ENCODE results near the gene POLL.
A peak's percentile ranks its signal among the peaks of the same experiment; 100 is the strongest.

Gene POLL

GRCh38 chr10:101545898-101546297, 42.2 kb downstream of the POLL start:
- no peak for DNase-seq (ENCODE audit: low read depth)
- H3K4me3 ChIP-seq (ENCODE audit: control insufficient read depth, low read depth, low read length) = no peak overlapping the region
- no peak for TF ChIP-seq CTCF (conservative IDR thresholded peaks at IDR 0.05; ENCODE audit: control insufficient read depth, insufficient read depth, low read depth, low read length)

- no peak for DNase-seq (ENCODE audit: low read depth)
- H3K4me3 ChIP-seq (ENCODE audit: control insufficient read depth, low read depth, low read length) = no peak overlapping the region
- no peak for TF ChIP-seq CTCF (conservative IDR thresholded peaks at IDR 0.05; ENCODE audit: control insufficient read depth, insufficient read depth, low read depth, low read length)
These were observed 49.6 kb downstream of the POLL start for GRCh38 chr10:101538446-101538845.

GRCh38 chr10:101536800-101537199, 51.3 kb downstream of the POLL start:
- DNase-seq (ENCODE audit: low read depth) = peak; percentile 53
- H3K4me3 ChIP-seq (ENCODE audit: control insufficient read depth, low read depth, low read length) = no peak overlapping the region
- peak; percentile 64 for TF ChIP-seq CTCF (conservative IDR thresholded peaks at IDR 0.05; ENCODE audit: control insufficient read depth, insufficient read depth, low read depth, low read length)

GRCh38 chr10:101535949-101536348, 52.1 kb downstream of the POLL start:
- no peak overlapping the region for H3K4me3 ChIP-seq (ENCODE audit: control insufficient read depth, low read depth, low read length)
- no peak for TF ChIP-seq CTCF (conservative IDR thresholded peaks at IDR 0.05; ENCODE audit: control insufficient read depth, insufficient read depth, low read depth, low read length)
- no peak for DNase-seq (ENCODE audit: low read depth)

GRCh38 chr10:101529725-101530553, 58.1 kb downstream of the POLL start:
- DNase-seq (ENCODE audit: low read depth) = no peak
- no peak overlapping the region for H3K4me3 ChIP-seq (ENCODE audit: control insufficient read depth, low read depth, low read length)
- TF ChIP-seq CTCF (conservative IDR thresholded peaks at IDR 0.05; ENCODE audit: control insufficient read depth, insufficient read depth, low read depth, low read length) = no peak

- no peak for TF ChIP-seq CTCF (conservative IDR thresholded peaks at IDR 0.05; ENCODE audit: control insufficient read depth, insufficient read depth, low read depth, low read length)
- no peak overlapping the region for H3K4me3 ChIP-seq (ENCODE audit: control insufficient read depth, low read depth, low read length)
- no peak for DNase-seq (ENCODE audit: low read depth)
These were observed 58.9 kb downstream of the POLL start for GRCh38 chr10:101529207-101529606.
